Progenitor cell of endocrine pancreas (in vitro differentiated cells): ENCODE data around the gene SGO1. TPM values are rescaled to one million over a fixed set of nuclear protein-coding genes. Genes with fewer than 3 reads are reported as not detected.

ENCODE experiments used
- DNase-seq: peaks from one replicate; pipeline ENCODE4 v3.0.0; 2021; ENCODE audit warnings: low spot score; ENCODE audit not compliant: unreplicated experiment
- H3K27ac Mint-ChIP-seq: 2 replicates; pipeline ENCODE4 v1.8.0; 2021; ENCODE audit warnings: mild to moderate bottlenecking, moderate library complexity, mixed read lengths
- H3K27me3 Mint-ChIP-seq: 2 replicates; pipeline ENCODE4 v1.8.0; 2021; ENCODE audit warnings: mixed read lengths
- H3K36me3 Mint-ChIP-seq: 2 replicates; pipeline ENCODE4 v1.8.0; 2022; ENCODE audit warnings: mixed read lengths; ENCODE audit not compliant: insufficient read depth
- H3K4me1 Mint-ChIP-seq: 2 replicates; pipeline ENCODE4 v1.8.0; 2021; ENCODE audit warnings: low read depth, mixed read lengths
- H3K4me3 Mint-ChIP-seq: 2 replicates; pipeline ENCODE4 v1.8.0; 2021; ENCODE audit warnings: low read depth, mild to moderate bottlenecking, moderate library complexity, mixed read lengths
- H3K9me3 Mint-ChIP-seq: 2 replicates; pipeline ENCODE4 v1.8.0; 2021; ENCODE audit warnings: low read depth, mixed read lengths
- total RNA-seq: library from RNA; stranded (reverse); gene quantifications from 2 replicates; pipeline ENCODE4 v1.2.1, GENCODE V29; 2021
- TF ChIP-seq, protein P1 (sequence below): fragments of 200-600 bp; sonication (generic); IDR thresholded peaks from one replicate; pipeline ENCODE4 v1.5.0; 2021; ENCODE audit warnings: antibody characterized with exemption, mild to moderate bottlenecking; ENCODE audit not compliant: unreplicated experiment

The SGO1 gene
- total RNA-seq, 1 donor from 2014 or later = 14.8 TPM

DNA sequence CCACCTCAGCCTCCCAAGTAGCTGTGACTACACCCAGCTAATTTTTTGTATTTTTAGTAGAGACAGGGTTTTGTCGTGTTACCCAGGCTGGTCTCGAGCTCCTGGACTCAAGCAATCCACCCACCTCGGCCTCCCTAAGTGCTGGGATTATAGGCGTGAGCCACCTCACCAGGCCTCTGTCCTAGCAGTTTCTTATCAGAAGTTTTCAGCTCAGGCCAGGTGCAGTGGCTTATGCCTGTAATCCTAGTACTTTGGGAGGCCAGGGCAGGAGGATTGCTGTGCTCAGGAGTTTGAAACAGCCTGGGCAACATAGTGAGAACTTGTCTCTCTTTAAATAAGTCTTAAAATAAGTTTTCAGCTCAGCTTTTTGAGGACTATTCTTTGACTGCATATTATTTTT, 48.4 kb downstream of the SGO1 start:
- Mint-ChIP-seq H3K9me3 (no peaks in the 10 kb centered on the region), H3K27ac (no peak overlapping the region), H3K4me3 (no peak overlapping the region), H3K27me3 (no peaks in the 10 kb centered on the region), H3K36me3 (peaks cover 7% of the 10 kb centered on the region), H3K4me1 (no peaks in the 10 kb centered on the region)
- DNase-seq = no peak
- TF ChIP-seq, protein P1, sequence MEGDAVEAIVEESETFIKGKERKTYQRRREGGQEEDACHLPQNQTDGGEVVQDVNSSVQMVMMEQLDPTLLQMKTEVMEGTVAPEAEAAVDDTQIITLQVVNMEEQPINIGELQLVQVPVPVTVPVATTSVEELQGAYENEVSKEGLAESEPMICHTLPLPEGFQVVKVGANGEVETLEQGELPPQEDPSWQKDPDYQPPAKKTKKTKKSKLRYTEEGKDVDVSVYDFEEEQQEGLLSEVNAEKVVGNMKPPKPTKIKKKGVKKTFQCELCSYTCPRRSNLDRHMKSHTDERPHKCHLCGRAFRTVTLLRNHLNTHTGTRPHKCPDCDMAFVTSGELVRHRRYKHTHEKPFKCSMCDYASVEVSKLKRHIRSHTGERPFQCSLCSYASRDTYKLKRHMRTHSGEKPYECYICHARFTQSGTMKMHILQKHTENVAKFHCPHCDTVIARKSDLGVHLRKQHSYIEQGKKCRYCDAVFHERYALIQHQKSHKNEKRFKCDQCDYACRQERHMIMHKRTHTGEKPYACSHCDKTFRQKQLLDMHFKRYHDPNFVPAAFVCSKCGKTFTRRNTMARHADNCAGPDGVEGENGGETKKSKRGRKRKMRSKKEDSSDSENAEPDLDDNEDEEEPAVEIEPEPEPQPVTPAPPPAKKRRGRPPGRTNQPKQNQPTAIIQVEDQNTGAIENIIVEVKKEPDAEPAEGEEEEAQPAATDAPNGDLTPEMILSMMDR = no peak

DNA sequence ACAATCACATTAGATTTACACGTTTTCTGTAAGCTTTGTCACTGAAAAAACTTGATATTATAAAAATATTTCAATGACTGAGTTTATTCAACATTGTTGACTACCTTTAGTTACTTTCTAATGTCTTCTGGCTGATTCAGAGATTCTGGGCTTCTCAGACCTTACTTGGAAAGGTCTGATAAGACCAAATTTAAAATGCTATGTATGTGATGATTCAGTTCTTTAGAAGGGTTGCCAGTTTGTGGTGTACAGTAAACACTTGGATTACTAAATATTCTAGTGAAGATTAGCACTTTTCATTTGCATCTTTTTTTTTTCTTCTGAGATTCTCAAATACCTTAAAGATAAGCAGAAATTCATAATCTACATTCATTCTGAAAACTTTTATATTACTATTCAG, 49.8 kb downstream of the SGO1 start:
- Mint-ChIP-seq H3K27me3 (no peaks in the 10 kb centered on the region), H3K4me1 (no peaks in the 10 kb centered on the region), H3K4me3 (no peak overlapping the region), H3K36me3 (peaks cover 5% of the 10 kb centered on the region), H3K27ac (no peak overlapping the region), H3K9me3 (no peaks in the 10 kb centered on the region)
- TF ChIP-seq, protein P1 = no peak
- DNase-seq = no peak

DNA sequence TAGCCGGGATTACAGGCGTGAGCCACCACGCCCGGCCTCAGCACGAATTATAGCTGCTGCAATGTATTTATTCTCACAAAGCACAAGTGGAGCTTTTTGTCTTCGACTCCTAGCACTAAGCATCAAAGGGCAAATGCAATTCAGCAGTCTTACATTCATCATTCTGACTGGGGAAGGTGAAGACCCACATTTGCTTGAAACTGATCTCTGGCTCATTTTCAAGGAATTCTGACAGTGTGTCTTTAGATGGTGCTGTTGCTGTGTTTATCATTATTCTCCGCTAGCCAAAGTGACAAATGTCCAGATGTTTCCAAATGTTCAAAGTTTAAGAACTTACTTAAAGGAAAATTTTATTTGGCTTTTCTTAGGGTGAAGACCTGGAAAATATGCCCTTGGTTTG, 55.9 kb downstream of the SGO1 start:
- TF ChIP-seq, protein P1 = no peak
- H3K9me3 Mint-ChIP-seq = no peaks in the 10 kb centered on the region
- H3K4me1 Mint-ChIP-seq = no peaks in the 10 kb centered on the region
- no peaks in the 10 kb centered on the region for H3K27me3 Mint-ChIP-seq
- no peak for DNase-seq
- no peak overlapping the region for H3K27ac Mint-ChIP-seq
- H3K4me3 Mint-ChIP-seq = no peak overlapping the region
- peaks cover 8% of the 10 kb centered on the region for H3K36me3 Mint-ChIP-seq

DNA sequence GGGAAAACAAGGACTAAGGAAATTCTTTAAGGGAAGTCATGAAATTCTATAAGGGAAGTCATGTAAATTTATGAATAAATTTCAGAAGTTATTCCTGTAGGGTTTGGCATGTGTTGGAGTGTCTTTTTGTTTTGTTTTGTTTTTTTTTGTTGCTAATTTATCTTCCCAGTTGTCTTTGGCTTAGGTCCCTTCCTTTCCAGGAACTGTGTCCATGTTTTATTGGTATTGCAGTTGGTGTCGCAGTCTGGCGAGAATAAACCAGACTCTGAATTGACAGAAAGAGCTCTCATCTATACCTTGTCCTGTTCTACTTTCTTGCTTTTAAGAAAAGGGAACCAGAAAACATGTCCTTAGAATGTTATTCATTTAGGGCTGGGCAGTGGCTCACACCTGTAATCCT, 57.6 kb downstream of the SGO1 start:
- Mint-ChIP-seq H3K4me1 (no peaks in the 10 kb centered on the region), H3K27me3 (no peaks in the 10 kb centered on the region), H3K9me3 (no peaks in the 10 kb centered on the region), H3K27ac (no peak overlapping the region), H3K4me3 (no peak overlapping the region), H3K36me3 (peaks cover 12% of the 10 kb centered on the region)
- TF ChIP-seq, protein P1 = no peak
- no peak for DNase-seq

DNA sequence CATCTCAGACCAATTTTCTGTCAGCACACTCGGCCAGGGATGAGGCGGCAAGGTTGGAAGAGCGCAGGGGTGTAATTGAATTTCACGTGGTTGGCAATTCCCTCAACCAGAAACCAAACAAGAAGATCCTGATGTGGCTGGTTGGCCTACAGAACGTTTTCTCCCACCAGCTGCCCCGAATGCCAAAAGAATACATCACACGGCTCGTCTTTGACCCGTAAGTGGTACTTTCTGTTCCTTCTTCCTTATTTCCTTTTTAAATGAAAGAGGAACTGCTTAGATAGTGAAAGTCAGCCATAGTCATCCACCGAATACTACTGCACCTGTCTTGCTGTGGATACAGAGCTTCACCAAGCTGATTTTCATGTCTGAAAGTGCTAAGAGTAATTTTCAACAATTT, 60.1 kb downstream of the SGO1 start:
- H3K9me3 Mint-ChIP-seq = no peaks in the 10 kb centered on the region
- peaks cover 16% of the 10 kb centered on the region for H3K36me3 Mint-ChIP-seq
- H3K4me1 Mint-ChIP-seq = no peaks in the 10 kb centered on the region
- DNase-seq = no peak
- no peaks in the 10 kb centered on the region for H3K27me3 Mint-ChIP-seq
- TF ChIP-seq, protein P1 = no peak
- H3K27ac Mint-ChIP-seq = no peak overlapping the region
- no peak overlapping the region for H3K4me3 Mint-ChIP-seq

DNA sequence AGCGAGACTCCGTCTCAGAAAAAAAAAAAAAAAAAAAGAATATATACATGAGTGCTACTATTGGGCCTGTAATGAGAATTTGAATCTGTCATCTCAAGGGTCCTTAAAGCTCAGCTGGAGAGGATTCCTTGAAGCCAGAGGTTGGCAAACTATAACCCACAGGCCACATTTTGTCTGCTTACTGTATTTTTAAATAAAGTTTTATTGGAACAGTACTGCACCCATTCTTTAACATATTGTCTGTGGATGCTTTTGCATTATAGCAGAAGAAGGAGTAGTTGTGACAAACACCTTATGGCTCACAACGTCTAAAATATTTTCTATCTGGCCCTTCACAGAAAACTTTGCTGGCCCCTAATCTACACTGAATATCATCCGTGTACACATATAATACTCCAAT, 60.7 kb downstream of the SGO1 start:
- H3K27me3 Mint-ChIP-seq = no peaks in the 10 kb centered on the region
- TF ChIP-seq, protein P1 = no peak
- no peaks in the 10 kb centered on the region for H3K9me3 Mint-ChIP-seq
- no peak overlapping the region for H3K27ac Mint-ChIP-seq
- no peaks in the 10 kb centered on the region for H3K4me1 Mint-ChIP-seq
- H3K36me3 Mint-ChIP-seq = peaks cover 16% of the 10 kb centered on the region
- DNase-seq = no peak
- H3K4me3 Mint-ChIP-seq = no peak overlapping the region
